Trophoblast cell (in vitro differentiated cells and primary cell): ENCODE measurements around the gene UBE2Q1.

Experiments used
- DNase-seq, 2 donors: peaks; one replicate each; pipeline ENCODE4 v3.0.0-alpha.2; 2016
- H2AFZ ChIP-seq: 2 replicates; pipeline ENCODE4 v1.6.1; 2013; ENCODE audit warnings: low read length, moderate library complexity, mild to moderate bottlenecking; ENCODE audit not compliant: insufficient read depth, poor library complexity
- H2AK5ac ChIP-seq: 2 replicates; pipeline ENCODE4 v1.6.1; 2013; ENCODE audit warnings: mild to moderate bottlenecking, low read length
- H2BK120ac ChIP-seq: 2 replicates; pipeline ENCODE4 v1.6.1; 2013; ENCODE audit warnings: low read length, mild to moderate bottlenecking, moderate library complexity; ENCODE audit not compliant: insufficient read depth, poor library complexity
- H2BK12ac ChIP-seq: 2 replicates; pipeline ENCODE4 v1.6.1; 2013; ENCODE audit warnings: mild to moderate bottlenecking, low read length, moderate library complexity
- H2BK5ac ChIP-seq: 2 replicates; pipeline ENCODE4 v1.6.1; 2013; ENCODE audit warnings: low read length, low read depth, moderate library complexity, mild to moderate bottlenecking; ENCODE audit not compliant: poor library complexity
- H3K14ac ChIP-seq: 2 replicates; pipeline ENCODE4 v1.6.1; 2013; ENCODE audit warnings: mild to moderate bottlenecking, low read length
- H3K18ac ChIP-seq: 2 replicates; pipeline ENCODE4 v1.6.1; 2013; ENCODE audit warnings: mild to moderate bottlenecking, low read length
- H3K23ac ChIP-seq: 2 replicates; pipeline ENCODE4 v1.6.1; 2013; ENCODE audit warnings: low read length
- H3K27ac ChIP-seq: 2 replicates; pipeline ENCODE4 v1.5.1; 2013; ENCODE audit warnings: low read depth, mild to moderate bottlenecking, inconsistent platforms, low read length, moderate library complexity
- H3K27me3 ChIP-seq: 2 replicates; pipeline ENCODE4 v1.6.1; 2013; ENCODE audit warnings: inconsistent platforms, mild to moderate bottlenecking, low read length, moderate library complexity; ENCODE audit not compliant: insufficient read depth
- H3K36me3 ChIP-seq, 2 experiments: 1 replicate in 1 of 2; 2 replicates in 1 of 2; pipeline ENCODE4 v1.6.1; 2013; ENCODE audit warnings: low read length in 2 of 2, mild to moderate bottlenecking in 2 of 2, moderate library complexity in 1 of 2; ENCODE audit not compliant: insufficient read depth in 2 of 2, control insufficient read depth in 1 of 2
- H3K4ac ChIP-seq: 2 replicates; pipeline ENCODE4 v1.6.1; 2013; ENCODE audit warnings: low read depth, mild to moderate bottlenecking, low read length, moderate library complexity
- H3K4me1 ChIP-seq, 2 experiments: 1 replicate in 1 of 2; 2 replicates in 1 of 2; pipeline ENCODE4 v1.6.1; 2013; ENCODE audit warnings: low read length in 2 of 2, mild to moderate bottlenecking in 2 of 2, moderate library complexity in 1 of 2; ENCODE audit not compliant: insufficient read depth in 2 of 2, control insufficient read depth in 1 of 2
- H3K4me2 ChIP-seq: 2 replicates; pipeline ENCODE4 v1.6.1; 2013; ENCODE audit warnings: inconsistent platforms, mild to moderate bottlenecking, low read length, moderate library complexity
- H3K4me3 ChIP-seq: 2 replicates; pipeline ENCODE4 v1.5.1; 2013; ENCODE audit warnings: mild to moderate bottlenecking, low read depth, low read length, inconsistent platforms
- H3K79me1 ChIP-seq: one replicate; pipeline ENCODE4 v1.6.1; 2013; ENCODE audit warnings: low read length
- H3K79me2 ChIP-seq: 2 replicates; pipeline ENCODE4 v1.6.1; 2013; ENCODE audit warnings: low read length, mild to moderate bottlenecking; ENCODE audit not compliant: control insufficient read depth, insufficient read depth, poor library complexity
- H3K9ac ChIP-seq: 2 replicates; pipeline ENCODE4 v1.6.1; 2013; ENCODE audit warnings: mild to moderate bottlenecking, low read length
- H3K9me3 ChIP-seq: 2 replicates; pipeline ENCODE4 v1.6.1; 2013; ENCODE audit warnings: low read depth, mild to moderate bottlenecking, control low read depth, inconsistent platforms, low read length; ENCODE audit not compliant: insufficient read depth
- H4K12ac ChIP-seq: 2 replicates; pipeline ENCODE4 v1.6.1; 2013; ENCODE audit warnings: low read depth, mild to moderate bottlenecking, low read length, moderate library complexity
- H4K8ac ChIP-seq: 2 replicates; pipeline ENCODE4 v1.6.1; 2013; ENCODE audit warnings: low read depth, mild to moderate bottlenecking, low read length, moderate library complexity
- H4K91ac ChIP-seq: one replicate; pipeline ENCODE4 v1.6.1; 2013; ENCODE audit warnings: low read depth, mild to moderate bottlenecking, low read length, moderate library complexity
- WGBS: extraction: QIAGEN DNeasy Blood & Tissue Kit; methylation state at CpG from one replicate; pipeline ENCODE4 v1.1.7; 2013; ENCODE audit warnings: missing lambda C conversion rate; ENCODE audit not compliant: insufficient read length, insufficient coverage; ENCODE audit errors: extremely low coverage; 5-methylcytosine and 5-hydroxymethylcytosine counted together

UBE2Q1 gene

GRCh38 chr1:154499446-154499845 lies 59.0 kb downstream of the UBE2Q1 start:
- H3K27ac ChIP-seq = no peak overlapping the region
- H4K91ac ChIP-seq = no peak overlapping the region
- no peak overlapping the region for H2BK12ac ChIP-seq
- no peak overlapping the region for H3K18ac ChIP-seq
- H2AK5ac ChIP-seq = no peak overlapping the region
- H3K4me1 ChIP-seq = peaks cover 10 to 13% of the 10 kb centered on the region in 2 experiments
- H3K4me2 ChIP-seq = no peak overlapping the region
- H4K12ac ChIP-seq = no peak overlapping the region
- no peaks in the 10 kb centered on the region for H3K36me3 ChIP-seq
- H3K4ac ChIP-seq = no peak overlapping the region
- peaks cover 42% of the 10 kb centered on the region for H3K27me3 ChIP-seq
- peaks cover 12% of the 10 kb centered on the region for H3K9me3 ChIP-seq
- no CpG with 5 or more reads among the region's 1 CpG for WGBS
- H2AFZ ChIP-seq = no peak overlapping the region
- peak in 1 of 2 donors; percentile 20 for DNase-seq
- H2BK120ac ChIP-seq = no peak overlapping the region
- H3K79me1 ChIP-seq = no peaks in the 10 kb centered on the region
- no peak overlapping the region for H3K14ac ChIP-seq
- H3K9ac ChIP-seq = no peak overlapping the region
- H3K4me3 ChIP-seq = no peak overlapping the region
- no peak overlapping the region for H4K8ac ChIP-seq
- no peak overlapping the region for H2BK5ac ChIP-seq
- H3K79me2 ChIP-seq = no peaks in the 10 kb centered on the region
- H3K23ac ChIP-seq = no peak overlapping the region
